Chondrocyte (in vitro differentiated cells): ENCODE results near the gene TPSB2. TPM values are rescaled to one million over a fixed set of nuclear protein-coding genes. Genes with fewer than 3 reads are reported as not detected.
"Not testable (repeated sequence)": the region's sequence is repeated elsewhere in the genome, so short reads cannot be mapped to it uniquely, and the experiment has no call there.

Source experiments
- DNase-seq: peaks from one replicate; pipeline ENCODE4 v3.0.0; 2021; ENCODE audit warnings: mixed read lengths, low spot score
- H3K27ac Mint-ChIP-seq: one replicate; pipeline ENCODE4 v1.8.0; 2021; ENCODE audit warnings: mild to moderate bottlenecking, moderate library complexity, mixed read lengths; ENCODE audit not compliant: unreplicated experiment
- H3K27me3 Mint-ChIP-seq: 2 replicates; pipeline ENCODE4 v1.8.0; 2021; ENCODE audit warnings: low read depth, mixed read lengths
- H3K36me3 Mint-ChIP-seq: 2 replicates; pipeline ENCODE4 v1.8.0; 2021; ENCODE audit warnings: low read depth, mixed read lengths
- H3K4me1 Mint-ChIP-seq: 2 replicates; pipeline ENCODE4 v1.8.0; 2021; ENCODE audit warnings: low read depth, mild to moderate bottlenecking, mixed read lengths
- H3K4me3 Mint-ChIP-seq: one replicate; pipeline ENCODE4 v1.8.0; 2021; ENCODE audit warnings: mild to moderate bottlenecking, moderate library complexity, mixed read lengths; ENCODE audit not compliant: unreplicated experiment
- H3K9me3 Mint-ChIP-seq: 2 replicates; pipeline ENCODE4 v1.8.0; 2021; ENCODE audit warnings: low read depth, mixed read lengths
- CTCF ChIP-seq: fragments of 200-600 bp; sonication (generic); IDR thresholded peaks from 2 replicates; pipeline ENCODE4 v1.5.0; 2021; ENCODE audit warnings: antibody characterized with exemption, mild to moderate bottlenecking, moderate library complexity
- total RNA-seq: library from RNA; stranded (reverse); gene quantifications from 3 replicates; pipeline ENCODE4 v1.2.1, GENCODE V29; 2021

TPSB2 gene
- total RNA-seq, 1 donor from 2014 or later = not detected

GRCh38 chr16:1259760-1260068 lies 29.7 kb upstream of the TPSB2 start:
- Mint-ChIP-seq H3K4me1 (peaks cover 3% of the 10 kb centered on the region), H3K27ac (no peak overlapping the region), H3K4me3 (no peak overlapping the region), H3K36me3 (no peaks in the 10 kb centered on the region), H3K9me3 (no peaks in the 10 kb centered on the region), H3K27me3 (peaks cover 18% of the 10 kb centered on the region)
- DNase-seq = no peak
- no peak for TF ChIP-seq CTCF

- Mint-ChIP-seq H3K36me3 (no peaks in the 10 kb centered on the region), H3K4me3 (no peak overlapping the region), H3K4me1 (peaks cover 3% of the 10 kb centered on the region), H3K27ac (no peak overlapping the region), H3K27me3 (peaks cover 18% of the 10 kb centered on the region), H3K9me3 (no peaks in the 10 kb centered on the region)
- no peak for TF ChIP-seq CTCF
- DNase-seq = no peak
Measured at GRCh38 chr16:1258906-1259759, 29.1 kb upstream of the TPSB2 start.

GRCh38 chr16:1258225-1258600 lies 28.2 kb upstream of the TPSB2 start:
- Mint-ChIP-seq H3K9me3 (no peaks in the 10 kb centered on the region), H3K36me3 (no peaks in the 10 kb centered on the region), H3K4me3 (no peak overlapping the region), H3K27ac (no peak overlapping the region), H3K27me3 (peaks cover 18% of the 10 kb centered on the region), H3K4me1 (peaks cover 3% of the 10 kb centered on the region)
- no peak for TF ChIP-seq CTCF
- DNase-seq = peak; percentile 92

GRCh38 chr16:1257561-1258224 lies 27.7 kb upstream of the TPSB2 start:
- Mint-ChIP-seq H3K27ac (no peak overlapping the region), H3K4me3 (no peak overlapping the region), H3K9me3 (no peaks in the 10 kb centered on the region), H3K36me3 (no peaks in the 10 kb centered on the region), H3K27me3 (peaks cover 18% of the 10 kb centered on the region), H3K4me1 (peaks cover 3% of the 10 kb centered on the region)
- no peak for DNase-seq
- TF ChIP-seq CTCF = no peak

- TF ChIP-seq CTCF = no peak
- peaks cover 3% of the 10 kb centered on the region for H3K4me1 Mint-ChIP-seq
- H3K36me3 Mint-ChIP-seq = no peaks in the 10 kb centered on the region
- no peak overlapping the region for H3K4me3 Mint-ChIP-seq
- H3K9me3 Mint-ChIP-seq = no peaks in the 10 kb centered on the region
- H3K27me3 Mint-ChIP-seq = peaks cover 12% of the 10 kb centered on the region
- no peak for DNase-seq
- no peak overlapping the region for H3K27ac Mint-ChIP-seq
Measured at GRCh38 chr16:1256874-1257322, 26.9 kb upstream of the TPSB2 start.

GRCh38 chr16:1256296-1256873 lies 26.4 kb upstream of the TPSB2 start:
- not testable (repeated sequence) for DNase-seq, H3K4me1 Mint-ChIP-seq, H3K36me3 Mint-ChIP-seq, H3K9me3 Mint-ChIP-seq, H3K4me3 Mint-ChIP-seq, H3K27ac Mint-ChIP-seq
- peaks cover 11% of the 10 kb centered on the region for H3K27me3 Mint-ChIP-seq

GRCh38 chr16:1255276-1256122 lies 25.5 kb upstream of the TPSB2 start, which contains the start of gene TPSD1:
Gene TPSD1, plus strand, starts transcription at chr16:1256069. Its CDS starts 212 bp downstream, at chr16:1256281.
- not testable (repeated sequence) for H3K36me3 Mint-ChIP-seq, H3K4me3 Mint-ChIP-seq, H3K9me3 Mint-ChIP-seq, DNase-seq, H3K4me1 Mint-ChIP-seq, H3K27ac Mint-ChIP-seq, H3K27me3 Mint-ChIP-seq
